SK-N-SH treated with all-trans-retinoic acid at 6 μM for 48 hours (cell line): ENCODE data around the gene PPFIBP1.

Source experiments
- ATAC-seq: fragments of 200-7000 bp; cut with Tn5 transposase; 3 replicates; pipeline ENCODE4 v1.9.1; 2020; ENCODE audit warnings: mild to moderate bottlenecking, moderate library complexity
- ARNTL ChIP-seq: fragments of 450-650 bp; formaldehyde crosslinking; IDR thresholded peaks from 2 replicates; pipeline ENCODE4 v1.5.0; 2020; ENCODE audit warnings: low read depth, mild to moderate bottlenecking, moderate library complexity, borderline replicate concordance
- BACH2 ChIP-seq: fragments of 250-450 bp; sonication (Bioruptor Pico); IDR thresholded peaks from 2 replicates; pipeline ENCODE4 v1.9.0; 2021; ENCODE audit warnings: mild to moderate bottlenecking, borderline replicate concordance
- CREB5 ChIP-seq: fragments of 250-450 bp; sonication (Bioruptor Pico); IDR thresholded peaks from 2 replicates; pipeline ENCODE4 v1.5.1; 2020; ENCODE audit warnings: low read depth, mild to moderate bottlenecking, moderate library complexity
- CSDC2 ChIP-seq: fragments of 250-450 bp; sonication (Bioruptor Pico); IDR thresholded peaks from 2 replicates; pipeline ENCODE4 v1.5.0; 2020; ENCODE audit warnings: mild to moderate bottlenecking, moderate library complexity
- ESRRG ChIP-seq: fragments of 250-450 bp; sonication (Bioruptor Pico); IDR thresholded peaks from 2 replicates; pipeline ENCODE4 v1.6.1; 2021; ENCODE audit warnings: mild to moderate bottlenecking
- GLIS3 ChIP-seq: fragments of 250-450 bp; sonication (Bioruptor Pico); IDR thresholded peaks from 2 replicates; pipeline ENCODE4 v1.5.0; 2020; ENCODE audit warnings: mild to moderate bottlenecking, moderate library complexity
- ISL1 ChIP-seq: fragments of 250-450 bp; sonication (Bioruptor Pico); IDR thresholded peaks from 2 replicates; pipeline ENCODE4 v2.1.2; 2022; ENCODE audit warnings: mild to moderate bottlenecking, moderate library complexity
- PATZ1 ChIP-seq: fragments of 250-450 bp; sonication (Bioruptor Pico); IDR thresholded peaks from 2 replicates; pipeline ENCODE4 v1.8.0; 2020; ENCODE audit warnings: mild to moderate bottlenecking, moderate library complexity, borderline replicate concordance
- POU6F1 ChIP-seq: fragments of 250-450 bp; sonication (Bioruptor Pico); IDR thresholded peaks from 2 replicates; pipeline ENCODE4 v1.8.0; 2021; ENCODE audit warnings: low read depth, mild to moderate bottlenecking, moderate library complexity, borderline replicate concordance
- PPARA ChIP-seq: fragments of 250-450 bp; sonication (Bioruptor Pico); IDR thresholded peaks from 2 replicates; pipeline ENCODE4 v1.5.0; 2020; ENCODE audit warnings: mild to moderate bottlenecking, borderline replicate concordance
- SNAI2 ChIP-seq: fragments of 250-450 bp; sonication (Bioruptor Pico); IDR thresholded peaks from 2 replicates; pipeline ENCODE4 v1.5.0; 2020; ENCODE audit warnings: mild to moderate bottlenecking, moderate library complexity
- TOX ChIP-seq: fragments of 250-450 bp; sonication (Bioruptor Pico); IDR thresholded peaks from 2 replicates; pipeline ENCODE4 v1.8.0; 2021; ENCODE audit warnings: mild to moderate bottlenecking, moderate library complexity, borderline replicate concordance
- ZC3H10 ChIP-seq: fragments of 250-450 bp; sonication (Bioruptor Pico); IDR thresholded peaks from 2 replicates; pipeline ENCODE4 v1.5.1; 2021; ENCODE audit warnings: mild to moderate bottlenecking, moderate library complexity
- ZFP3 ChIP-seq: fragments of 250-450 bp; sonication (Bioruptor Pico); IDR thresholded peaks from 2 replicates; pipeline ENCODE4 v1.5.0; 2020; ENCODE audit warnings: mild to moderate bottlenecking, moderate library complexity
- ZFP30 ChIP-seq: fragments of 450-650 bp; formaldehyde crosslinking; IDR thresholded peaks from 2 replicates; pipeline ENCODE4 v1.5.0; 2022; ENCODE audit warnings: mild to moderate bottlenecking, moderate library complexity
- ZNF565 ChIP-seq: fragments of 450-650 bp; formaldehyde crosslinking; conservative IDR thresholded peaks from 2 replicates; pipeline ENCODE4 v1.5.0; 2020; ENCODE audit warnings: low read depth, mild to moderate bottlenecking, moderate library complexity
- ZNF70 ChIP-seq: fragments of 450-650 bp; formaldehyde crosslinking; IDR thresholded peaks from 2 replicates; pipeline ENCODE4 v1.5.0; 2020; ENCODE audit warnings: mild to moderate bottlenecking, moderate library complexity
- TF ChIP-seq, protein P1 (sequence below): fragments of 250-450 bp; sonication (Bioruptor Pico); IDR thresholded peaks from 2 replicates; pipeline ENCODE4 v1.5.0; 2020; ENCODE audit warnings: mild to moderate bottlenecking, moderate library complexity

The PPFIBP1 gene

DNA sequence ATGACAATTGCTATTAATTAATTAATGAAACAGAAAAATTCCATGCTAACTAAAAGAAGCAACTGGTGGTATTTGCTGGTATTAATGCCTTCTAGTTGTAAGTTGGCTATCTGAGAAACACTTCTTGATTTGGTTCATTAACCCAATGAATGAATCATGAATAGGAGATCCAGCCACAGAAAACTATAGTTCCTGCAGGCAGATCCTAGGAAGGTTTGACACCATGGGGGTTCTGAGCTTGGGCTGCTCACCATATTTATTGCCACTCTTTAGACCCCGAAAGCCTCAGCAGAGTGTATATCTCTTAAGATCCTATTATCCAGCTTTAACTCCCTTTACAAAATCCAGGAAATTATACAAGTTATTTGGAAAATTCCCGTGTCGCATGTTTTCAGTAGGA lies 90.9 kb downstream of the PPFIBP1 start:
- no peak for ATAC-seq
- no peak for TF ChIP-seq ZNF565 (CRISPR knock-in tag)
- TF ChIP-seq ZFP3 (CRISPR knock-in tag), result no peak

- ATAC-seq, result peak; percentile 55
- TF ChIP-seq SNAI2 (CRISPR knock-in tag) (no peak), ISL1 (CRISPR knock-in tag) (peak; percentile 98), POU6F1 (no peak), ESRRG (CRISPR knock-in tag) (no peak), PATZ1 (CRISPR knock-in tag) (peak; percentile 61; the same call in 1 of the 2 replicates), CREB5 (CRISPR knock-in tag) (no peak), ZFP30 (CRISPR knock-in tag) (no peak), GLIS3 (CRISPR knock-in tag) (no peak), CSDC2 (CRISPR knock-in tag) (peak; percentile 39; the same call in 1 of the 2 replicates), ZNF70 (no peak), PPARA (CRISPR knock-in tag) (no peak), ARNTL (no peak), ZC3H10 (CRISPR knock-in tag) (peak; percentile 72; the same call in 1 of the 2 replicates), ZNF565 (CRISPR knock-in tag) (no peak), BACH2 (CRISPR knock-in tag) (no peak), TOX (CRISPR knock-in tag) (peak; percentile 70; the same call in 1 of the 2 replicates), ZFP3 (CRISPR knock-in tag) (no peak)
These were observed 91.4 kb downstream of the PPFIBP1 start for GRCh38 chr12:27615331-27615891.

DNA sequence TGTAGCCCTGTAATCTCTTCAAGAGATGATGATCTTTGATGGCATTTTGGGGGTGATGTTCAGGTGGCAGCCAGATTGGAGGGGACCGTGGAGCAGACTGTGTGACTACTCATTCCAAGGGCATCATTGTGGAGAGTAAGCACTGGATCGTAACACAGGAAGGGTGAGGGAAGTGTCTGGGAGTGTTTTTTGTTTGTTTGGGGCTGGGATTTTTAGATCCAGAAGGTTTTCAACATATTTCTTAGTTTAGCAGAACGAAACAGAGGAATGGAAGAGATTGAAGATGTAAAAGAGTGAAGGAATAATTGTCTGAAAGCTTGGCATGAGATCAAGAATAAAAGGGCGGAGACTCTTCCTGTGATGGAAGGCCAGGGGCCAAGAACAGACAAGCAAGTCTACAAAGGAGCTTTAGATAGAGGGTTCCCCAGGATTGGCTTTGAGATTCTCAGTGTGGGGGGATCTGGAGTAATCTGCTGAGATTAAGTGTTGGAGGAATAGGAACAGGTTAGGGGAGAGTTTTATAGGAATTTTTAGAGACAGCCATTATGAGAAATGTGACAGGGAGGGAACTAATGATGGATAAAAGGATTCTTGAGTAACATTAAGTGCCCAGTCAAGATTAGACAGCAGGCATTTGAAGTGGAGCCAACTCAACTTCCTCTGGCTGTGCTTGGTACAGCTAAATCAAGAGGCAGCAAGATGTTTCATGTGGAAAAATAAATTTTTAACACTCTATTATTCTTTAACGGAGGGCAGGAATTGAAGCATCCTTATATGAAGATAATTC lies 92.5 kb downstream of the PPFIBP1 start:
- peak; percentile 8; the same call in 1 of the 3 replicates for ATAC-seq
- TF ChIP-seq ISL1 (CRISPR knock-in tag) (peak; percentile 93), SNAI2 (CRISPR knock-in tag) (no peak)
- TF ChIP-seq, protein P1, sequence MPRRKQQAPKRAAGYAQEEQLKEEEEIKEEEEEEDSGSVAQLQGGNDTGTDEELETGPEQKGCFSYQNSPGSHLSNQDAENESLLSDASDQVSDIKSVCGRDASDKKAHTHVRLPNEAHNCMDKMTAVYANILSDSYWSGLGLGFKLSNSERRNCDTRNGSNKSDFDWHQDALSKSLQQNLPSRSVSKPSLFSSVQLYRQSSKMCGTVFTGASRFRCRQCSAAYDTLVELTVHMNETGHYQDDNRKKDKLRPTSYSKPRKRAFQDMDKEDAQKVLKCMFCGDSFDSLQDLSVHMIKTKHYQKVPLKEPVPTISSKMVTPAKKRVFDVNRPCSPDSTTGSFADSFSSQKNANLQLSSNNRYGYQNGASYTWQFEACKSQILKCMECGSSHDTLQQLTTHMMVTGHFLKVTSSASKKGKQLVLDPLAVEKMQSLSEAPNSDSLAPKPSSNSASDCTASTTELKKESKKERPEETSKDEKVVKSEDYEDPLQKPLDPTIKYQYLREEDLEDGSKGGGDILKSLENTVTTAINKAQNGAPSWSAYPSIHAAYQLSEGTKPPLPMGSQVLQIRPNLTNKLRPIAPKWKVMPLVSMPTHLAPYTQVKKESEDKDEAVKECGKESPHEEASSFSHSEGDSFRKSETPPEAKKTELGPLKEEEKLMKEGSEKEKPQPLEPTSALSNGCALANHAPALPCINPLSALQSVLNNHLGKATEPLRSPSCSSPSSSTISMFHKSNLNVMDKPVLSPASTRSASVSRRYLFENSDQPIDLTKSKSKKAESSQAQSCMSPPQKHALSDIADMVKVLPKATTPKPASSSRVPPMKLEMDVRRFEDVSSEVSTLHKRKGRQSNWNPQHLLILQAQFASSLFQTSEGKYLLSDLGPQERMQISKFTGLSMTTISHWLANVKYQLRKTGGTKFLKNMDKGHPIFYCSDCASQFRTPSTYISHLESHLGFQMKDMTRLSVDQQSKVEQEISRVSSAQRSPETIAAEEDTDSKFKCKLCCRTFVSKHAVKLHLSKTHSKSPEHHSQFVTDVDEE (CRISPR knock-in tag), result no peak

- TF ChIP-seq BACH2 (CRISPR knock-in tag) (no peak), ZFP3 (CRISPR knock-in tag) (no peak), GLIS3 (CRISPR knock-in tag) (no peak), ISL1 (CRISPR knock-in tag) (peak; percentile 64), PPARA (CRISPR knock-in tag) (no peak)
These were observed 94.8 kb downstream of the PPFIBP1 start for GRCh38 chr12:27618836-27619235.

More at GRCh38 chr12:27618836-27619235, 94.8 kb downstream of the PPFIBP1 start:
- peak; percentile 41 for ATAC-seq
